IMR-90 (cell line): ENCODE results near the gene CDH26. TPM values are rescaled to one million over a fixed set of nuclear protein-coding genes. Genes with fewer than 3 reads are reported as not detected.

Experiments used
- ATAC-seq: fragments of 200-7000 bp; cut with Tn5 transposase; 2 replicates; pipeline ENCODE4 v1.9.1; 2020; ENCODE audit warnings: low read depth, mild to moderate bottlenecking, moderate library complexity
- BruUV-seq: library from RNA; stranded (reverse); fragments of 400-500 nt; replicated peaks from 2 replicates; lab custom pipeline; 2021; lab: Mats Ljungman, UMichigan
- CTCF ChIA-PET: fragments of 300-600 bp; formaldehyde crosslinking; extraction: SDS; loops from one replicate; lab custom pipeline; 2021; ENCODE audit warnings: antibody characterized with exemption; lab: Yijun Ruan, JAX
- POLR2A ChIA-PET: fragments of 300-600 bp; sonication (Branson Sonifier 250); formaldehyde crosslinking; loops from one replicate; lab custom pipeline; 2022; ENCODE audit warnings: antibody characterized with exemption; ENCODE audit not compliant: unreplicated experiment; lab: Charles Lee
- DNase-seq: peaks from one replicate; pipeline ENCODE4 v3.0.0; 2013
- H2AFZ ChIP-seq: replicated peaks from 2 replicates; pipeline ENCODE3; 2013; ENCODE audit warnings: low read length, mild to moderate bottlenecking; ENCODE audit not compliant: poor library complexity
- H2AK5ac ChIP-seq: 2 replicates; pipeline ENCODE4 v1.6.1; 2013; ENCODE audit warnings: low read depth, low read length, inconsistent platforms
- H2AK9ac ChIP-seq: replicated peaks from 2 replicates; pipeline ENCODE3; 2013; ENCODE audit warnings: mild to moderate bottlenecking, low read depth, low read length, moderate library complexity; ENCODE audit not compliant: poor library complexity
- H2BK120ac ChIP-seq: 2 replicates; pipeline ENCODE4 v1.6.1; 2013; ENCODE audit warnings: low read depth, low read length, inconsistent platforms
- H2BK15ac ChIP-seq: 3 replicates; pipeline ENCODE4 v1.6.1; 2013; ENCODE audit warnings: low read depth, low read length, inconsistent platforms
- H2BK20ac ChIP-seq: 2 replicates; pipeline ENCODE4 v1.6.1; 2013; ENCODE audit warnings: low read depth, mild to moderate bottlenecking, inconsistent platforms, low read length, moderate library complexity
- H2BK5ac ChIP-seq: 2 replicates; pipeline ENCODE4 v1.6.1; 2013; ENCODE audit warnings: mild to moderate bottlenecking, low read depth, low read length, inconsistent platforms; ENCODE audit not compliant: poor library complexity, severe bottlenecking
- H3K14ac ChIP-seq: replicated peaks from 2 replicates; pipeline ENCODE4 v1.6.1; 2013; ENCODE audit warnings: low read depth, low read length, inconsistent platforms
- H3K18ac ChIP-seq: 2 replicates; pipeline ENCODE4 v1.6.1; 2013; ENCODE audit warnings: low read depth, low read length, control low read depth
- H3K23ac ChIP-seq: 2 replicates; pipeline ENCODE4 v1.6.1; 2013; ENCODE audit warnings: low read depth, low read length, inconsistent platforms
- H3K27ac ChIP-seq: 2 replicates; pipeline ENCODE4 v1.5.1; 2013; ENCODE audit warnings: mild to moderate bottlenecking, control low read depth, low read length; ENCODE audit not compliant: insufficient read depth
- H3K27me3 ChIP-seq: 2 replicates; pipeline ENCODE4 v1.6.1; 2013; ENCODE audit warnings: low read length; ENCODE audit not compliant: control insufficient read depth, insufficient read depth
- H3K36me3 ChIP-seq: 2 replicates; pipeline ENCODE4 v1.6.1; 2013; ENCODE audit warnings: low read length, mixed read lengths; ENCODE audit not compliant: control insufficient read depth, insufficient read depth
- H3K4ac ChIP-seq: 2 replicates; pipeline ENCODE4 v1.6.1; 2013; ENCODE audit warnings: low read depth, low read length, inconsistent platforms
- H3K4me1 ChIP-seq: 2 replicates; pipeline ENCODE4 v1.6.1; 2013; ENCODE audit warnings: low read length, mixed read lengths; ENCODE audit not compliant: control insufficient read depth, insufficient read depth
- H3K4me2 ChIP-seq: 2 replicates; pipeline ENCODE4 v1.6.1; 2013; ENCODE audit warnings: low read depth, mild to moderate bottlenecking, control low read depth, low read length, moderate library complexity
- H3K4me3 ChIP-seq: 2 replicates; pipeline ENCODE4 v1.5.1; 2013; ENCODE audit warnings: low read depth, mild to moderate bottlenecking, control low read depth, low read length, moderate library complexity; ENCODE audit not compliant: insufficient read depth
- H3K56ac ChIP-seq: 2 replicates; pipeline ENCODE4 v1.6.1; 2013; ENCODE audit warnings: low read length, inconsistent platforms; ENCODE audit not compliant: insufficient read depth; ENCODE audit errors: extremely low read depth
- H3K79me1 ChIP-seq, 2 experiments: 2 replicates each; pipeline ENCODE4 v1.6.1; 2013; ENCODE audit warnings: low read length in 2 of 2, inconsistent platforms in 1 of 2, low read depth in 1 of 2
- H3K9ac ChIP-seq: 2 replicates; pipeline ENCODE4 v1.6.1; 2013; ENCODE audit warnings: low read depth, low read length, control low read depth
- H3K9me1 ChIP-seq: 2 replicates; pipeline ENCODE4 v1.6.1; 2013; ENCODE audit warnings: low read length, inconsistent platforms; ENCODE audit not compliant: insufficient read depth
- H3K9me3 ChIP-seq: 2 replicates; pipeline ENCODE4 v1.6.1; 2013; ENCODE audit warnings: low read length; ENCODE audit not compliant: control insufficient read depth, insufficient read depth
- H4K20me1 ChIP-seq: 2 replicates; pipeline ENCODE4 v1.6.1; 2013; ENCODE audit warnings: low read length, inconsistent platforms; ENCODE audit not compliant: insufficient read depth
- H4K5ac ChIP-seq: 2 replicates; pipeline ENCODE4 v1.6.1; 2013; ENCODE audit warnings: mild to moderate bottlenecking, low read depth, low read length, control low read depth
- H4K8ac ChIP-seq, 2 experiments: 2 replicates each; pipeline ENCODE4 v1.6.1; 2013; ENCODE audit warnings: low read depth in 2 of 2, low read length in 2 of 2, control low read depth in 1 of 2, inconsistent platforms in 1 of 2
- H4K91ac ChIP-seq: 2 replicates; pipeline ENCODE4 v1.6.1; 2013; ENCODE audit warnings: low read depth, low read length, inconsistent platforms; ENCODE audit not compliant: insufficient read depth
- BHLHE40 ChIP-seq: fragments of 150-350 bp; IDR thresholded peaks from 2 replicates; pipeline ENCODE4 v1.6.1; 2016; ENCODE audit warnings: mild to moderate bottlenecking, low read depth, low read length
- CEBPB ChIP-seq: IDR thresholded peaks from 2 replicates; pipeline ENCODE4 v1.6.1; 2012; ENCODE audit warnings: low read depth, low read length, improper control_type of control experiment
- CHD1 ChIP-seq: IDR thresholded peaks from 2 replicates; pipeline ENCODE4 v1.6.1; 2012; ENCODE audit warnings: low read depth, low read length, improper control_type of control experiment
- MAZ ChIP-seq: IDR thresholded peaks from 2 replicates; pipeline ENCODE4 v1.6.1; 2012; ENCODE audit warnings: low read depth, mild to moderate bottlenecking, low read length, improper control_type of control experiment, moderate library complexity, borderline replicate concordance
- MXI1 ChIP-seq: IDR thresholded peaks from 2 replicates; pipeline ENCODE4 v1.6.1; 2012; ENCODE audit warnings: low read depth, mild to moderate bottlenecking, low read length, moderate library complexity, borderline replicate concordance
- POLR2A ChIP-seq: IDR thresholded peaks from 2 replicates; pipeline ENCODE4 v1.6.1; 2012; ENCODE audit warnings: mild to moderate bottlenecking, low read depth, low read length
- RAD21 ChIP-seq: IDR thresholded peaks from 2 replicates; pipeline ENCODE4 v1.6.1; 2012; ENCODE audit warnings: low read length, improper control_type of control experiment
- RCOR1 ChIP-seq: IDR thresholded peaks from 2 replicates; pipeline ENCODE4 v1.6.1; 2012; ENCODE audit warnings: mild to moderate bottlenecking, low read length, improper control_type of control experiment; ENCODE audit not compliant: insufficient replicate concordance
- RFX5 ChIP-seq: IDR thresholded peaks from 2 replicates; pipeline ENCODE4 v1.8.0; 2012; ENCODE audit warnings: low read depth, mild to moderate bottlenecking, low read length, moderate library complexity
- WGBS, 2 experiments: methylation state at CpG; one replicate each; pipeline versions ENCODE4 v1.1.5 to v1.1.7; 2013; ENCODE audit warnings: missing lambda C conversion rate in 2 of 2; ENCODE audit not compliant: insufficient read length in 1 of 2; ENCODE audit errors: extremely low coverage in 2 of 2; 5-methylcytosine and 5-hydroxymethylcytosine counted together
- dilution Hi-C: fragments of 300-500 bp; cut with HindIII; formaldehyde crosslinking; loops from one replicate; pipeline ENCODE4 v1.14.3; 2018; ENCODE audit warnings: low sequenced_read_pairs; ENCODE audit not compliant: unreplicated experiment
- in situ Hi-C: fragments of 300-500 bp; cut with MboI; formaldehyde crosslinking; loops from 3 replicates; pipeline ENCODE4 v1.14.3; 2019; ENCODE audit warnings: low sequenced_read_pairs, inconsistent platforms, mixed read lengths
- intact Hi-C: fragments of 100-400 bp; cut with micrococcal nuclease; formaldehyde crosslinking; loops from 2 replicates; pipeline ENCODE4 v1.10.0; 2022
- polyA plus RNA-seq, 3 experiments: library from polyadenylated mRNA; depleted of rRNA; stranded (reverse); fragments of >200 nt; gene quantifications; 2 replicates each; pipeline ENCODE4 v1.2.3, GENCODE V29; 2012; ENCODE audit warnings: low replicate concordance in 1 of 3
- total RNA-seq: library from RNA; depleted of rRNA; stranded (reverse); fragments of >200 nt; gene quantifications from 2 replicates; pipeline ENCODE4 v1.2.3, GENCODE V29; 2012
- TF ChIP-seq, protein P1 (sequence below): fragments of 150-350 bp; IDR thresholded peaks from 2 replicates; pipeline ENCODE4 v1.6.1; 2017; ENCODE audit warnings: mild to moderate bottlenecking, antibody characterized with exemption, low read length, low read depth
- TF ChIP-seq, protein P2 (sequence below): conservative IDR thresholded peaks from 2 replicates; pipeline ENCODE4 v1.5.1; 2012; ENCODE audit warnings: mild to moderate bottlenecking, low read depth, low read length, improper control_type of control experiment
- TF ChIP-seq, protein P3 (sequence below): fragments of 150-350 bp; IDR thresholded peaks from 2 replicates; pipeline ENCODE4 v1.6.1; 2016; ENCODE audit warnings: low read depth, mild to moderate bottlenecking, low read length, moderate library complexity, borderline replicate concordance

The CDH26 gene
- total and polyA plus RNA-seq, 2 of the 4 experiments (the other 2 are of a cell fraction) = not detected

DNA sequence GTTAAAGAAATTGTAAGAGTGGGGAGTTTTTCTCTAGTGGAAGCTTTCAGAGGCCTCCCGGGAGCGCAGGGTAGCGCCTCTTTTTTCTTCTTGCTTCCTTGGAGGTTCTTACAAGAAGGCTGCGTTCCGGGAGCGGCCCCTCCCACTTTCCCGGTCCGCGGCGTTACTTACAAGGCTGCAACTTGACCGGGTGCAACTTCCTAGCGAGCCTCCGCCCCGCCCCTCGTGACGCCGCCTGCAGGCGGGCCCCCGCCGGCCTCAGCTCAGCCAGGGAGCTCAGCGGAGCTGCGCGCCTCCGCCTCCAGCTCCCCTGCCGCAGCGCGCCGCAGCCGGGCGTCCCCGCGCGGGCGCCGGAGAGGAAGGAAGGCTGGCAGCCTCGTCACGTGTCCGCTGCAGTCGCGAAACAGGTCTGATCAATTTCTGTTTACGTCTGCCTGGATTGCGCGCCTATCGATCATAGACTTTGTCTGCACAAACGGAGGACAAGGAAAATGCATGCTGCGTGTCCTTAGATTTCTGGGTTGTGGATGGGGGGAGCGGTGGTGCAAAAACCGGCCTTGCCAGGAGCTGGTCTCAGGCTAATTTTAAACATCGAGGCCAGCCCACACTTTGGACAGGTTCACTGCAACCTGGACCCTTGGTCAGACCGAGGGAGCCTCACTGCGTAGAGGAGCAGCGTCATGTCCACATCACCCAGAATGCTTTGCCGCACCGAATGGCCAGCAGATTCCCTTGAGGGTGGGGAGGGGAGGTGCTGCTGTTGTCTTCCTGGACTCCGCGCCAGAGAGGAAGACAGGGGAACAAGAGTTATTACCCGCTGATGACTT is 17.9 kb upstream of the CDH26 start, which contains the start of the genes FAM217B and PPP1R3D:
Gene FAM217B, plus strand, starts transcription at position 261 of the 827 bp plus-strand sequence. CDS start 3,555 bp downstream, outside the sequence.
Gene PPP1R3D, minus strand, starts transcription at position 177 of the 827 bp plus-strand sequence. CDS start 374 bp downstream, outside the sequence.
- Histone ChIP-seq H2AK5ac (peak within 1 kb of the TSS; percentile 85), H3K4ac (peak within 1 kb of the TSS; percentile 95), H3K9me1 (no peaks in the 10 kb centered on the region), H3K18ac (peak within 1 kb of the TSS; percentile 85), H3K27ac (peak within 1 kb of the TSS; percentile 83), H3K14ac (peak within 1 kb of the TSS; percentile 96), H3K56ac (peak within 1 kb of the TSS; percentile 94), H3K4me3 (peak within 1 kb of the TSS; percentile 75), H4K20me1 (peaks cover 13% of the 10 kb centered on the region), H3K4me1 (peaks cover 10% of the 10 kb centered on the region), H2AFZ (peak within 1 kb of the TSS; percentile 95), H4K8ac (peak within 1 kb of the TSS; percentile 80 to 86), H4K5ac (peak within 1 kb of the TSS; percentile 60), H3K9ac (peak within 1 kb of the TSS; percentile 84), H3K79me1 (peaks cover 10 to 16% of the 10 kb centered on the region in 2 experiments), H3K27me3 (no peaks in the 10 kb centered on the region), H4K91ac (peak within 1 kb of the TSS; percentile 89), H3K9me3 (no peaks in the 10 kb centered on the region), H2AK9ac (peak within 1 kb of the TSS; percentile 80), H2BK20ac (peak within 1 kb of the TSS; percentile 1; the same call in 1 of the 2 replicates), H2BK15ac (peak within 1 kb of the TSS; percentile 63; the same call in 2 of the 3 replicates), H3K4me2 (peak within 1 kb of the TSS; percentile 88), H3K23ac (peak within 1 kb of the TSS; percentile 92), H3K36me3 (peaks cover 11% of the 10 kb centered on the region), H2BK5ac (peak within 1 kb of the TSS; percentile 84), H2BK120ac (peak within 1 kb of the TSS; percentile 73)
- ChIA-PET CTCF (interaction anchor here (0.5 to 2.6 kb wide), 5 partner anchors 10 to 252 kb away, joined by 3 to 7 read pairs (median 3); no protein-coding TSS in a partner anchor), POLR2A (interaction anchor here (0.5 to 0.6 kb wide), 2 partner anchors 54 to 1418 kb away, joined by 3 read pairs; no protein-coding TSS in a partner anchor)
- dilution Hi-C loops (no loop called here), intact Hi-C loops (loop anchor here (10.0 kb wide), 2 partner anchors 366 to 1244 kb away; no protein-coding TSS in a partner anchor), in situ Hi-C loops (no loop called here)
- peak; percentile 96 for DNase-seq
- ATAC-seq = peak; percentile 97
- TF ChIP-seq MAZ = peak; percentile 93
- TF ChIP-seq RFX5 = no peak
- TF ChIP-seq, protein P1, sequence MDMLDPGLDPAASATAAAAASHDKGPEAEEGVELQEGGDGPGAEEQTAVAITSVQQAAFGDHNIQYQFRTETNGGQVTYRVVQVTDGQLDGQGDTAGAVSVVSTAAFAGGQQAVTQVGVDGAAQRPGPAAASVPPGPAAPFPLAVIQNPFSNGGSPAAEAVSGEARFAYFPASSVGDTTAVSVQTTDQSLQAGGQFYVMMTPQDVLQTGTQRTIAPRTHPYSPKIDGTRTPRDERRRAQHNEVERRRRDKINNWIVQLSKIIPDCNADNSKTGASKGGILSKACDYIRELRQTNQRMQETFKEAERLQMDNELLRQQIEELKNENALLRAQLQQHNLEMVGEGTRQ = peak; percentile 88
- TF ChIP-seq POLR2A = peak; percentile 63
- TF ChIP-seq CHD1 = no peak
- TF ChIP-seq, protein P2, sequence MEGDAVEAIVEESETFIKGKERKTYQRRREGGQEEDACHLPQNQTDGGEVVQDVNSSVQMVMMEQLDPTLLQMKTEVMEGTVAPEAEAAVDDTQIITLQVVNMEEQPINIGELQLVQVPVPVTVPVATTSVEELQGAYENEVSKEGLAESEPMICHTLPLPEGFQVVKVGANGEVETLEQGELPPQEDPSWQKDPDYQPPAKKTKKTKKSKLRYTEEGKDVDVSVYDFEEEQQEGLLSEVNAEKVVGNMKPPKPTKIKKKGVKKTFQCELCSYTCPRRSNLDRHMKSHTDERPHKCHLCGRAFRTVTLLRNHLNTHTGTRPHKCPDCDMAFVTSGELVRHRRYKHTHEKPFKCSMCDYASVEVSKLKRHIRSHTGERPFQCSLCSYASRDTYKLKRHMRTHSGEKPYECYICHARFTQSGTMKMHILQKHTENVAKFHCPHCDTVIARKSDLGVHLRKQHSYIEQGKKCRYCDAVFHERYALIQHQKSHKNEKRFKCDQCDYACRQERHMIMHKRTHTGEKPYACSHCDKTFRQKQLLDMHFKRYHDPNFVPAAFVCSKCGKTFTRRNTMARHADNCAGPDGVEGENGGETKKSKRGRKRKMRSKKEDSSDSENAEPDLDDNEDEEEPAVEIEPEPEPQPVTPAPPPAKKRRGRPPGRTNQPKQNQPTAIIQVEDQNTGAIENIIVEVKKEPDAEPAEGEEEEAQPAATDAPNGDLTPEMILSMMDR = peak; percentile 12; the same call in 1 of the 2 replicates
- peak; percentile 11 for TF ChIP-seq RCOR1
- TF ChIP-seq BHLHE40 = peak; percentile 51
- 0 out of 2 replicates have a peak, but pooled peaks have one; percentile 1 for TF ChIP-seq RAD21
- TF ChIP-seq MXI1 = peak; percentile 79; the same call in 1 of the 2 replicates
- TF ChIP-seq, protein P3, sequence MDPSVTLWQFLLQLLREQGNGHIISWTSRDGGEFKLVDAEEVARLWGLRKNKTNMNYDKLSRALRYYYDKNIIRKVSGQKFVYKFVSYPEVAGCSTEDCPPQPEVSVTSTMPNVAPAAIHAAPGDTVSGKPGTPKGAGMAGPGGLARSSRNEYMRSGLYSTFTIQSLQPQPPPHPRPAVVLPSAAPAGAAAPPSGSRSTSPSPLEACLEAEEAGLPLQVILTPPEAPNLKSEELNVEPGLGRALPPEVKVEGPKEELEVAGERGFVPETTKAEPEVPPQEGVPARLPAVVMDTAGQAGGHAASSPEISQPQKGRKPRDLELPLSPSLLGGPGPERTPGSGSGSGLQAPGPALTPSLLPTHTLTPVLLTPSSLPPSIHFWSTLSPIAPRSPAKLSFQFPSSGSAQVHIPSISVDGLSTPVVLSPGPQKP = no peak
- 0 out of 2 replicates have a peak, but pooled peaks have one; percentile 8 for TF ChIP-seq CEBPB
- BruUV-seq = no TSS peak
- 0% methylated on average over 36 of the region's 57 CpGs; no CpG with 5 or more reads in 1 of the 2 experiments for WGBS, 2 experiments
